ENCODE measurements around the gene RMI2. TPM values are rescaled to one million over a fixed set of nuclear protein-coding genes. Genes with fewer than 3 reads are reported as not detected.

Gene RMI2
- total RNA-seq, 2 experiments from 2014 or later: 53.5 to 55.1 TPM

DNA sequence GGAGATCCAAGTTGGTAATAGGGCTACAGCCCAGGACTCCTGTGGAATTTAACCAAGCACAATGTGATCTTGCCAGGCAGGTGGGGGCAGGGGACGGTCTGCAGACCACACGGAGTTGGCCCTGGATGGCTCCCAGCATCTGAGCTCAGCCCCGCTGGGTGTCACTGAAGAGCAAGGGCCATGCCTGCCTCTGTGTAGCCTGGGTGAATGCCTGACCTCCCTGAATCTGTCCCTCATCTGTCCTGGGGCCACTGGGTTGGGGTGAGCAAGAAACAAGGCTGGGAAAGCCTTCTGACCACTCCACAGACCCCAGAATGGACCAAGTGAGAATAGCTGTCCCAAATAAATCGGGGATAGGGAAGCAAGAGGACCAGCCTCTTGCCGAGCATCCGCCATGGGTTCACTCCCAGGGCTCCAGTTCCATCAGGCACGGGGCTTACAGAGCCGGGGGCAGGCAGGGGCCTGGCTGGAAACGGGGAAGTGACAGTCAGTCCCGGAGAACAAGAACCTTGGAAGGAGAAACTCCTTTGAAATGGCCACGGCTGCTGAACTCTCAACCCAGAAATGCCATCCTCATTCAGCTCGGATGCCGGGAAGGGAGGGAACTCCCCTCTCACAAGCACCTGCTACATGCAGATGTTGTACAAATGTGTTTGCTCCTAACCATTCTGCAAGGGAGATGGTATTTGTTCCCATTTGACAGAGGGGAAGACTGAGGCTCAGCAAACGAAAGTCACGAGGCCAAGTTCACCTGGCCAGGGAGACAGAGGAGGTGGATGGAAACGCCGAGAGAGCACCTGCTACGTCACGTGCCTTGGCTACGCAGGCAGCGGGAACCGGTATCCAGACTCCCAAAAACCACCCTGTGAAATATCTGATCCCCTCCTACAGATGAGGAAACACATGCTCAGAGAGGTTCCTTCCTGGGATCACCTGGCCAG is 50.0 kb downstream of the RMI2 start:
- POLR2A ChIA-PET: no interaction called here
- no peak overlapping the region for H3K4me3 Mint-ChIP-seq
- no peaks in the 10 kb centered on the region for H3K27me3 Mint-ChIP-seq

DNA sequence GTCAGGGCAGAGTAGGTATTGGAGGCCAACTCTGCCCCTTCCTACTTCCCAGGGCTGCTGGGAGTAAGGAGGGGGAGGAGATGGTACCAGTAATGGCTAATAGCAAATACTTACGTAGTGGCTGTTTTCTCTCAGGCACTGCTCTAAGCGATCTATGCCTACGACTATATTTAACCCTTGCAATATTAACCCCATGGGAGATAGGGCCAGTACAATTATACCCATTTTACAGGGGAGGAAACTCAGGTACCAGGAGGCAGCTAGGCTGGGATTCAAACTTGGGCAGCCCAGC is 50.6 kb downstream of the RMI2 start:
- Mint-ChIP-seq H3K36me3 (ENCODE audit: low read depth) (no peaks in the 10 kb centered on the region), H3K4me3 (no peak overlapping the region), H3K9me3 (no peaks in the 10 kb centered on the region), H3K27me3 (no peaks in the 10 kb centered on the region), H3K4me1 (no peaks in the 10 kb centered on the region), H3K27ac (no peak overlapping the region)
- POLR2A ChIA-PET: no interaction called here
- no peak for DNase-seq
- CTCF ChIA-PET: interaction anchor here (0.5 to 3.6 kb wide), 16 partner anchors 8 to 672 kb away, joined by 3 to 20 read pairs (median 4); no protein-coding TSS in a partner anchor

More for the DNA sequence above, 50.0 kb downstream of the RMI2 start:
- no peaks in the 10 kb centered on the region for H3K36me3 Mint-ChIP-seq (ENCODE audit: low read depth)
- CTCF ChIA-PET: interaction anchor here (0.8 to 3.6 kb wide), 14 partner anchors 8 to 673 kb away, joined by 3 to 20 read pairs (median 4); no protein-coding TSS in a partner anchor
- H3K4me1 Mint-ChIP-seq: no peaks in the 10 kb centered on the region
- no peak overlapping the region for H3K27ac Mint-ChIP-seq
- no peak for DNase-seq
- H3K9me3 Mint-ChIP-seq: no peaks in the 10 kb centered on the region

DNA sequence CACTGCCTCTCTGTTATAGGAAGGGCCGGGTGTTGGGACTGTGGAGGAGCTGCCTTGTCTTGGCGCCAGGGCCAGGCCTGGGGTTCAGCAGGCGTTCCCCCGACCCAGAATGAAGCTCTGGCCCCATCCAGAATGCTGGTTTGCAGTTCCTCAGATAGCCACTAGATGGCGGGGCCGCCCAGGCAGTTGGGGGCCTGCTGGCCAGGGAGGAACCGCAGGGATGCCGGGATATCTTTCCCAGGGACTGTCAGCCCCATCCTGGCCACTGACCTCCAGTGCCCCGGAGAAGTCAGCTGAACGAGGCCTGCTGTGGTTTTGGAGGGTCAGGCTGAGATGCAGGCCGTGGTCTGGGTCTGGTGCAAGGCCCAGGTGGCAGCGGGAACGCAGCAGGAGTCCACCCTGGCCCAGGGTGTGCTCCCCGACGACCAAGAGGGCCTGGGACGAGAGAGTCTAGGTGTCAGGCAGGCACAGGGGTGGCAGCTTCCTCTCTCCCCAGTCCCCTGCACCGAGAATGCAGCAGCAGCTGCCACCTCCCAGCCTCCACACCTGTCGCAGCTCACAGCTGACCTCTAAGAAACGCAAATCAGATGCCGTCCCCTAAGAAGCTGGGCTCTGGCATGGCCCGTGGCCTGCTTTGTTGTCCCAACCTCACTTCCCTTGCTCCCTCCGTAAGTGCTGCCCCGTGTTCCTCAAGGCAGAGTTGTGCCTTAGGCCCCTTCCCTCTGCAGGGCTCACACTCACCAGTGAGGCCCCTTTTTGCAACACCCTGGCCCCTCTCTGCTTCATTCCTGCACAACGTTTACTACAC is 51.2 kb downstream of the RMI2 start:
- Mint-ChIP-seq H3K27ac (no peak overlapping the region), H3K4me1 (no peaks in the 10 kb centered on the region), H3K36me3 (ENCODE audit: low read depth) (no peaks in the 10 kb centered on the region), H3K4me3 (no peak overlapping the region), H3K9me3 (no peaks in the 10 kb centered on the region), H3K27me3 (no peaks in the 10 kb centered on the region)
- CTCF ChIA-PET: interaction anchor here (0.5 to 3.6 kb wide), 20 partner anchors 9 to 672 kb away, joined by 3 to 20 read pairs (median 3); no protein-coding TSS in a partner anchor
- POLR2A ChIA-PET: no interaction called here
- DNase-seq: peak; percentile 68

DNA sequence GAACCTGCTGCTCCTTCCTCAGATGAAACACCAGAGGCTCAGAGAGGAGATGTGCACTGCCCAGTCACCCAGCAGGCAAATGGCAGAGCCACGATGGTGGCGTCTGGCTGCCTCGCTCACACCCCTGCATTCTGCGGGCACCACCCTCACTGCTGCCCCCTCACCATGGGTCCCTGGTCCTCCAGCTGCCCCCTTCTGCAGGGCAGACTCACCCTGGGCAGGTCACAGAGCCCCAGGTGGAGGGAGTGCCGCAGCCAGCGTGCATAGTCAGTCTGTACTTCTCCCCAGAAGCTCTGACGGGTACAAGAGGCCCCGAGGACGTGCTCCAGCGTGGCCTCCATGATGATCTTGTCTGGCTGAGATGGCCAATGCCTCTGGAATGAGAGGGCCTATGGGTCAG is 52.9 kb downstream of the RMI2 start:
- no peaks in the 10 kb centered on the region for H3K27me3 Mint-ChIP-seq
- ChIA-PET POLR2A (no interaction called here), CTCF (interaction anchor here (1.1 to 1.2 kb wide), 3 partner anchors 15 to 435 kb away, joined by 3 read pairs; no protein-coding TSS in a partner anchor)
- no peak for DNase-seq
- no peak overlapping the region for H3K27ac Mint-ChIP-seq
- H3K4me3 Mint-ChIP-seq: no peak overlapping the region
- H3K4me1 Mint-ChIP-seq: no peaks in the 10 kb centered on the region
- H3K9me3 Mint-ChIP-seq: no peaks in the 10 kb centered on the region
- no peaks in the 10 kb centered on the region for H3K36me3 Mint-ChIP-seq (ENCODE audit: low read depth)

DNA sequence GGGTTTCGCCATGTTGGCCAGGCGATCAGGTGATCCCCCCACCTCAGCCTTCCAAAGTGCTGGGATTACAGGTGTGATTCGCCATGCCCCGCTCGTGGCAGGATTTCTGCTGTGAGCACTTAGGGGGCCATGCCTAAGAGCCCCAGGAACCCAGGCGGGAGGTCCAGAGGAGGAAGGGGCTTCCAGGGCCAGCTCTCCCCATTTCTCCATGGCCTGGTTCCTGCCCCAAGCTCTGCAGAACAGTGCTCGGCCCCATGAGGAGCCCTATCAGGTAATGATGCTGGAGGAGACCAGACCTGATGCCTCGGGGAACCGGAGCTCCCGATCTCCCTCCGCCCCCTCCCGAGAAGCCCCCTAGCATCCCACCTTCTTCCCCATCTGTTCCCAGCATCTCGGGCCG is 53.6 kb downstream of the RMI2 start:
- Mint-ChIP-seq H3K27me3 (no peaks in the 10 kb centered on the region), H3K4me1 (no peaks in the 10 kb centered on the region), H3K36me3 (ENCODE audit: low read depth) (no peaks in the 10 kb centered on the region), H3K27ac (no peak overlapping the region), H3K9me3 (no peaks in the 10 kb centered on the region), H3K4me3 (no peak overlapping the region)
- no peak for DNase-seq
- CTCF ChIA-PET: interaction anchor here (1.1 to 1.2 kb wide), 4 partner anchors 15 to 436 kb away, joined by 3 read pairs; no protein-coding TSS in a partner anchor
- POLR2A ChIA-PET: no interaction called here

DNA sequence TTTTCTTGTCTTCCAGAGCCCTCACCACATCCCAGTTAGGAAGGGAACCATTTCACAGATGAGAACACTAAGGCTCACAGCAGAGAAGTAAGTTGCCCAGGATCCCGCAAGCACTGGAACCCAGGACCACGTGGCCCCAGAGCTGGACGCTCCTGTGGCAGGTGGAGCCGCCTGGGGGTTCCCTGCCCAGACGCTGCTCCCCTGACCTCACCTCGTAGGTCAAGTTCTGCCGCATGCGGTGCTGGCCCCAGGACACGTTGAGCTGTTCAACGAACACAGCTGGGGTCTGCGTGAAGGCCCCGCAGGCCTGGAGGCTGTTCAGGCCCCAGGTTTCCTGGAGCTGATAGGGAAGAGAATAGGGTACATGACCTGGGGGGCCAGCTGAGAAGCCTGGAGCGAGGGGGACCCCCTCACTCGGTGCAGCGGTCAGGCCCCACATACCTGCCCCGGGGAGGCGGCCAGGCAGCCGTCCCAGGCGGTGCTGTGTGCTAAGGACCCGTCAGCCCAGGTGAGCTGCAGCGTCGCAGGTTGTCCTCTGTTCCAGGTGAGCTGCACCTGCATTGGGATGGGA is 54.1 kb downstream of the RMI2 start:
- ChIA-PET POLR2A (no interaction called here), CTCF (interaction anchor here (1.1 to 1.2 kb wide), 3 partner anchors 27 to 442 kb away, joined by 3 read pairs; no protein-coding TSS in a partner anchor)
- no peak overlapping the region for H3K4me3 Mint-ChIP-seq
- no peaks in the 10 kb centered on the region for H3K9me3 Mint-ChIP-seq
- no peaks in the 10 kb centered on the region for H3K4me1 Mint-ChIP-seq
- no peak overlapping the region for H3K27ac Mint-ChIP-seq
- H3K36me3 Mint-ChIP-seq (ENCODE audit: low read depth): no peaks in the 10 kb centered on the region
- no peaks in the 10 kb centered on the region for H3K27me3 Mint-ChIP-seq
- no peak for DNase-seq

DNA sequence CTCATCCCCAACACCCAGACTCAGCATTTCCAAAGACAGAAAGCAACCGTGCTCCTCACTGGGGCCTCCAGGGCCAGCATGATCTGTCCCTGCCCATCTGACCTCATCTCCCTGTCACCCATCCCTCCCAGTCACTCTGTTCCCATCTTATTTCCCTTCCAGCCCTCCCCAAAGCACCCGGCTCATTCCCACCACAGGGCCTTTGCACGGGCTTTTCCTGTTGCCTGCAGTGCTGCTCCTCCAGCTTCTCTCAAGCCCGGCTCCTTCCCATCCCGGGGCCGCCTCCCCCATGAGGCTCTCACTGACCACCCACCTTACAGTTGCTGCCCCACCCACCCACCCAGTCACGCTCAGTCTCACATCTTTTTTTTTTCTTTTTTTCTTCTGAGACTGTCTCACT is 54.8 kb downstream of the RMI2 start:
- H3K27me3 Mint-ChIP-seq: no peaks in the 10 kb centered on the region
- H3K36me3 Mint-ChIP-seq (ENCODE audit: low read depth): no peaks in the 10 kb centered on the region
- no peaks in the 10 kb centered on the region for H3K4me1 Mint-ChIP-seq
- ChIA-PET POLR2A (no interaction called here), CTCF (interaction anchor here (1.2 to 1.5 kb wide), 3 partner anchors 11 to 443 kb away, joined by 3 to 4 read pairs (median 3); no protein-coding TSS in a partner anchor)
- H3K9me3 Mint-ChIP-seq: no peaks in the 10 kb centered on the region
- DNase-seq: no peak
- no peak overlapping the region for H3K27ac Mint-ChIP-seq
- H3K4me3 Mint-ChIP-seq: no peak overlapping the region

Small RNA genes within 50 kb of the gene (microRNA-seq; reads per million reads assigned to microRNA genes)
- not detected for gene MIR548H2 (ENCODE audit: borderline microRNAs expressed, borderline replicate concordance)

Other genes with a start within 250 kb of the RMI2 start
- gene SOCS1, start 89.3 kb upstream of the RMI2 start, total RNA-seq: 100 to 1,000 TPM; 127 to 133 TPM
- gene TNP2, start 76.1 kb upstream of the RMI2 start, total RNA-seq: not detected
- gene PRM3, start 71.8 kb upstream of the RMI2 start, total RNA-seq: not detected
- gene PRM2, start 69.0 kb upstream of the RMI2 start, total RNA-seq: not detected
- not detected for gene PRM1, start 64.1 kb upstream of the RMI2 start, total RNA-seq
- 100 to 1,000 TPM; 133 to 141 TPM for gene LITAF, start 241.5 kb downstream of the RMI2 start, total RNA-seq

Measured in activated CD4-positive, alpha-beta T cell treated with anti-CD3 and anti-CD28 coated beads, Interleukin-2, amount 10 ng/mL, durations not matched to agents 7 days and 5 days (primary cell).